ENCODE measurements around the gene MACROD1. TPM values are rescaled to one million over a fixed set of nuclear protein-coding genes. Genes with fewer than 3 reads are reported as not detected.

Gene MACROD1
- total and polyA plus RNA-seq, 2 of the 13 experiments (the other 11 are each of a cell fraction or from before 2014, with no cell fraction given), result 23.1 to 34.5 TPM

- TF ChIP-seq ZBTB37 (CRISPR knock-in tag; IDR thresholded peaks at IDR 0.05), result no peak
- TF ChIP-seq ZSCAN9 (CRISPR knock-in tag; IDR thresholded peaks at IDR 0.05; ENCODE audit: borderline replicate concordance), result peak; percentile 69
- TF ChIP-seq MTF2 (CRISPR knock-in tag; IDR thresholded peaks at IDR 0.05; ENCODE audit: borderline replicate concordance), result peak; percentile 52; the same call in 1 of the 2 replicates
- no peak for TF ChIP-seq NCOA2 (CRISPR knock-in tag; IDR thresholded peaks at IDR 0.05)
- no peak for TF ChIP-seq MLLT10 (CRISPR knock-in tag; IDR thresholded peaks at IDR 0.05)
- TF ChIP-seq ATF4 (CRISPR knock-in tag; IDR thresholded peaks at IDR 0.05), result no peak
- TF ChIP-seq ZNF430 (CRISPR knock-in tag; IDR thresholded peaks at IDR 0.05), result no peak; the same call in 1 of the 2 replicates
- TF ChIP-seq NCOA1 (CRISPR knock-in tag; IDR thresholded peaks at IDR 0.05), result no peak
- TF ChIP-seq SATB2 (CRISPR knock-in tag; IDR thresholded peaks at IDR 0.05), result no peak
- no peak for TF ChIP-seq ZNF230 (CRISPR knock-in tag; IDR thresholded peaks at IDR 0.05)
- TF ChIP-seq TAF1 (CRISPR knock-in tag; IDR thresholded peaks at IDR 0.05), result peak; percentile 81
- no peak for TF ChIP-seq ZNF597 (CRISPR knock-in tag; IDR thresholded peaks at IDR 0.05)
- TF ChIP-seq FOXP1 (IDR thresholded peaks at IDR 0.05), result no peak
- TF ChIP-seq FOXP1 (CRISPR knock-in tag; IDR thresholded peaks at IDR 0.05), result peak; percentile 18; the same call in 1 of the 2 replicates
- TF ChIP-seq ARNT (IDR thresholded peaks at IDR 0.05), result no peak
- TF ChIP-seq ARID2 (CRISPR knock-in tag; IDR thresholded peaks at IDR 0.05; ENCODE audit: borderline replicate concordance), result no peak
- TF ChIP-seq ZSCAN20 (CRISPR knock-in tag; IDR thresholded peaks at IDR 0.05; ENCODE audit: borderline replicate concordance), result 0 out of 2 replicates have a peak, but pooled peaks have one; percentile 20
- TF ChIP-seq PAF1 (CRISPR knock-in tag; IDR thresholded peaks at IDR 0.05), result no peak
- TF ChIP-seq FUBP1 (CRISPR knock-in tag; IDR thresholded peaks at IDR 0.05; ENCODE audit: borderline replicate concordance), result no peak
- no peak for TF ChIP-seq NFIB (CRISPR knock-in tag; IDR thresholded peaks at IDR 0.05; ENCODE audit: borderline replicate concordance)
- no peak for TF ChIP-seq HOXA7 (CRISPR knock-in tag; IDR thresholded peaks at IDR 0.05)
- TF ChIP-seq FLYWCH1 (CRISPR knock-in tag; IDR thresholded peaks at IDR 0.05), result 0 out of 2 replicates have a peak, but pooled peaks have one; percentile 28
- TF ChIP-seq ZNF121 (CRISPR knock-in tag; IDR thresholded peaks at IDR 0.05), result peak; percentile 19; the same call in 1 of the 2 replicates
Measured at GRCh38 chr11:64165842-64166635, at the start of gene MACROD1 (continued).

Data from HepG2 (cell line).